Measurements from ENCODE around the gene GJB2.

GJB2 gene

DNA sequence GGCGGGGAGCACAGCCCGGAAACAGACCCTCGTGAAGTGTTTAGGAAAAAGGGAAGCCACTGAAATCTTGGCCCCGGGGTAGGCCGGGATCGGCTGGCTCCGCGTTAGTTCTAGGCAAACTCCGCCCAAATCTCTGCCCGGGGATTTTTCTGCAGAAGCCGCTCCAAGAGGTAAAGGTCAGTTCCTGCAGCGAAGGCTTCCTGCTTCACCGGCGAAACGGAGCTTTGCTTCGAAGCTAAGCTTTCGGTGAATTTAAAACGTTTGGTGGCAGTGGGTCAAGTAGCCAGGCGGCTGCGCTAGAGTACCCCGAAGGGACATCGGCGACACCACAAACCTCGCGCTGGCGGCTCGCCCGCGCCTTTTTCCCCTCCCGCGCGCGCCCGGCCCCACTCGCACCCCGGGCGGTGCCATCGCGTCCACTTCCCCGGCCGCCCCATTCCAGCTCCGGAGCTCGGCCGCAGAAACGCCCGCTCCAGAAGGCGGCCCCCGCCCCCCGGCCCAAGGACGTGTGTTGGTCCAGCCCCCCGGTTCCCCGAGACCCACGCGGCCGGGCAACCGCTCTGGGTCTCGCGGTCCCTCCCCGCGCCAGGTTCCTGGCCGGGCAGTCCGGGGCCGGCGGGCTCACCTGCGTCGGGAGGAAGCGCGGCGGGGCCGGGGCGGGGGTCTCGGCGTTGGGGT is 441 bp downstream of the GJB2 start:
- H3K9me3 ChIP-seq (ENCODE audit: control insufficient read depth, low read length), result no peaks in the 10 kb centered on the region
- no peak overlapping the region for H2BK5ac ChIP-seq (ENCODE audit: low read depth, low read length, poor library complexity, severe bottlenecking)
- H3K9ac ChIP-seq (ENCODE audit: low read length), result peak overlapping the region; percentile 61
- peak overlapping the region; percentile 64 to 79 for H3K4me3 ChIP-seq (ENCODE audit: insufficient read depth in 1 of 2, low read depth in 1 of 2, low read length in 2 of 2)
- H3K79me1 ChIP-seq (replicated peaks; ENCODE audit: low read length, poor library complexity, severe bottlenecking), result no peaks in the 10 kb centered on the region
- H3K18ac ChIP-seq (ENCODE audit: low read depth in 1 of 2, low read length in 2 of 2), result no peak overlapping the region
- H3K36me3 ChIP-seq (ENCODE audit: control insufficient read depth in 1 of 2, insufficient read depth in 2 of 2, low read depth in 1 of 2, low read length in 2 of 2), result peaks cover 0 to 5% of the 10 kb centered on the region in 2 experiments
- no peak overlapping the region for H2AFZ ChIP-seq (ENCODE audit: low read depth, low read length)
- peak overlapping the region; percentile 96 for H3K4me2 ChIP-seq (ENCODE audit: low read length, poor library complexity, severe bottlenecking)
- no peak overlapping the region for H2AK5ac ChIP-seq (ENCODE audit: low read length, severe bottlenecking)
- peaks cover 28% of the 10 kb centered on the region for H3K4me1 ChIP-seq (ENCODE audit: control insufficient read depth, insufficient read depth, low read depth, low read length)
- peak; percentile 24 for DNase-seq
- H2BK120ac ChIP-seq (ENCODE audit: low read depth, low read length), result no peak overlapping the region
- no peak overlapping the region for H2BK12ac ChIP-seq (ENCODE audit: low read length in 2 of 2)
- no peak overlapping the region for H2BK15ac ChIP-seq (ENCODE audit: low read depth, poor library complexity, severe bottlenecking)
- H3K14ac ChIP-seq (ENCODE audit: low read length in 2 of 2), result no peak overlapping the region
- no peak overlapping the region for H3K4ac ChIP-seq (ENCODE audit: low read depth in 1 of 2, low read length in 2 of 2)
- no peak overlapping the region for H4K91ac ChIP-seq (ENCODE audit: low read length)
- no peak overlapping the region for H3K27ac ChIP-seq (ENCODE audit: low read length, poor library complexity, severe bottlenecking)
- no peak overlapping the region for H3K23ac ChIP-seq (ENCODE audit: low read length in 2 of 2)
- no peak overlapping the region for H4K8ac ChIP-seq (ENCODE audit: low read length)
- H3K27me3 ChIP-seq (ENCODE audit: control insufficient read depth in 1 of 2, insufficient read depth in 1 of 2, low read length in 2 of 2), result peaks cover 31 to 32% of the 10 kb centered on the region in 2 experiments
- WGBS, result 2% methylated on average over 60 of the region's 73 CpGs

DNA sequence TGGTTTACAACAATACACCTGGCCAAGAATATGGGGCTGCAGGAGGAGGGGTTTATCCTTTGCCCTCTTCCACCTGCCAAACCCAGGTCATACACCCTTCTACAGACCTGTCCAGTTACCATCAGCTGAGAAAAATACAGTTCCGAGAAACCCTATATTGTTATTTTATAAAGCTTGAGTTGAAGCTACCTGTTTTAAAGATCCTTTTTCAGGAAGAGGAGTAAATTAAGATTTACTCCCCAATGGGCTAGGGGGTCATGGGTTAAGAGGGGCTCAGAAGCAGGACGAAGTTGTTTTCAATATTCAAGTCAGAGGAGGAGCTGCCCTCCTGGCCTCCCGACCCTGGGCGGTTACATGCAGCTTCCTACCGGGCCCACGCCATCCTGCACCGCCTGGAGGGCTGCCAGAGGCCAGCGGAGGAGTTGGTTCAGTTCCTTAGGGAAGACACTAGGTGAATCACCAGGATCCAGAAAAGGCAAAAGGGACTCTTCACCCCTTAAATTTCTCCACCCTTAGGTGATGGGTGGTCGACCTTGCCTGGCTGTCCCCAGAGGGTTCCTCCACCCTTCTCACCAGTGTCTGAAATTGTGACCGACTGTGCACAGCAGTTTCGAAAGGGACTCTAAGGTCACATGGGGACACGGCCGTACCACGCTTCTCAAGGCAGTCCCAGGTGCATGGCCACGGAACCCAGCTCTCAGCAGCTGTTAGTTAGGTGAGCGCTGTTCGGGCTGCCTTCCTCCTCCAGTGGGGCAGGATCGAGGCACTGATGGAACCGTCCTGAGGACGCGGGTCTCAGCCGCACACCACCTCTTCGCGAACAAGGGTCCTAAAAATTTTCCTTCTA is 1.2 kb downstream of the GJB2 start:
- H3K79me1 ChIP-seq (replicated peaks; ENCODE audit: low read length, poor library complexity, severe bottlenecking), result no peaks in the 10 kb centered on the region
- H2AK5ac ChIP-seq (ENCODE audit: low read length, severe bottlenecking), result no peak overlapping the region
- H3K9ac ChIP-seq (ENCODE audit: low read length), result peak overlapping the region; percentile 61
- H3K4ac ChIP-seq (ENCODE audit: low read depth in 1 of 2, low read length in 2 of 2), result no peak overlapping the region
- H3K27me3 ChIP-seq (ENCODE audit: control insufficient read depth in 1 of 2, insufficient read depth in 1 of 2, low read length in 2 of 2), result peaks cover 27 to 32% of the 10 kb centered on the region in 2 experiments
- peak overlapping the region in 1 of 2 experiments; percentile 63 for H3K23ac ChIP-seq (ENCODE audit: low read length in 2 of 2)
- no peak overlapping the region for H2BK5ac ChIP-seq (ENCODE audit: low read depth, low read length, poor library complexity, severe bottlenecking)
- no peak overlapping the region for H3K14ac ChIP-seq (ENCODE audit: low read length in 2 of 2)
- H3K9me3 ChIP-seq (ENCODE audit: control insufficient read depth, low read length), result no peaks in the 10 kb centered on the region
- H3K4me3 ChIP-seq (ENCODE audit: insufficient read depth in 1 of 2, low read depth in 1 of 2, low read length in 2 of 2), result peak overlapping the region; percentile 64 to 79
- no peak overlapping the region for H3K18ac ChIP-seq (ENCODE audit: low read depth in 1 of 2, low read length in 2 of 2)
- 40% methylated on average over 23 of the region's 24 CpGs for whole genome bisulfite sequencing
- H3K4me2 ChIP-seq (ENCODE audit: low read length, poor library complexity, severe bottlenecking), result peak overlapping the region; percentile 96
- H4K8ac ChIP-seq (ENCODE audit: low read length), result no peak overlapping the region
- no peak overlapping the region for H4K91ac ChIP-seq (ENCODE audit: low read length)
- H2BK120ac ChIP-seq (ENCODE audit: low read depth, low read length), result no peak overlapping the region
- no peak overlapping the region for H2BK12ac ChIP-seq (ENCODE audit: low read length in 2 of 2)
- no peak overlapping the region for H2BK15ac ChIP-seq (ENCODE audit: low read depth, poor library complexity, severe bottlenecking)
- no peak overlapping the region for H3K27ac ChIP-seq (ENCODE audit: low read length, poor library complexity, severe bottlenecking)
- H2AFZ ChIP-seq (ENCODE audit: low read depth, low read length), result no peak overlapping the region
- peaks cover 0 to 5% of the 10 kb centered on the region in 2 experiments for H3K36me3 ChIP-seq (ENCODE audit: control insufficient read depth in 1 of 2, insufficient read depth in 2 of 2, low read depth in 1 of 2, low read length in 2 of 2)
- no peak for DNase-seq
- H3K4me1 ChIP-seq (ENCODE audit: control insufficient read depth, insufficient read depth, low read depth, low read length), result peaks cover 28% of the 10 kb centered on the region

DNA sequence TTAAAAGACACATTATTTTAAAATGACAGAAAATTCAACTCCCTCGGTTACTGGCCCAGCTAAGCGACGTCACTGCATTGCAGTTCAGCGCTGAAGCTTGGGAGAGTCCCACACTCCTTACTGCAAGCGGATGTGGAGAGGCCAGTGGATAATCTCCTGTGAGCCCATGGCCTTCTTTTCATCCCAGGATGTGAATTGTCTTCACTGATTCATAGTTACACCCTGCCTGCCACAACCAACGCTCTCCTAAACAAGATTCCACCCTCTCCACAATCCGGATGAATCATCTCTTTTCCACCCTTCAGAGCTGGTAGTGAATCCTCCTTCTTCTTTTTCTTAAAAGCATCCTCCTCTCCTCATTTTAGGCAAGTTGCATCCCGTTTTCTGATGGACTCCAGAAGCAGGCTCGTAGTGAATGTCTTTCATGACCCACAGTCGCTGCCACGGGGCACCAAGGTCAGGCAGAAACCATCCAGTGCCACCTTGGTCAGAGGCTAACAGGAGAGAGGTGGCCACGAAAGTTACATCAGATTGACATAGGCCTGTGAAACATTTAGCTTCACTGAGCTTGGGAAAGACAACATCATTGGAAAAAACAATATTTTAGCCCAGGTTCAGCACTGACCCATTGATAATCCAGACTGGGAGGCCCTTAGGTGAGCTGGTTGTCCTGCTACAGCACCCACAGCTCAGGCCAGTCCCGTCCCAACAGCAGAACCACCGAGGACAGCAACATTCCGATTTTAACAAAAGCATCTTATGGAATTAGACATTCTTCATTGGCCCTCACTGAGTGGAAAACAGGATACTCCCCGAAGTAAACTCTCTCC is 2.0 kb downstream of the GJB2 start:
- Histone ChIP-seq H2BK5ac (ENCODE audit: low read depth, low read length, poor library complexity, severe bottlenecking) (no peak overlapping the region), H2AK5ac (ENCODE audit: low read length, severe bottlenecking) (peak overlapping the region; percentile 63), H3K4me3 (ENCODE audit: insufficient read depth in 1 of 2, low read depth in 1 of 2, low read length in 2 of 2) (no peak overlapping the region), H3K18ac (ENCODE audit: low read depth in 1 of 2, low read length in 2 of 2) (no peak overlapping the region), H2BK15ac (ENCODE audit: low read depth, poor library complexity, severe bottlenecking) (no peak overlapping the region), H4K8ac (ENCODE audit: low read length) (no peak overlapping the region), H3K79me1 (replicated peaks; ENCODE audit: low read length, poor library complexity, severe bottlenecking) (no peaks in the 10 kb centered on the region), H2AFZ (ENCODE audit: low read depth, low read length) (no peak overlapping the region), H3K4me1 (ENCODE audit: control insufficient read depth, insufficient read depth, low read depth, low read length) (peaks cover 28% of the 10 kb centered on the region), H3K36me3 (ENCODE audit: control insufficient read depth in 1 of 2, insufficient read depth in 2 of 2, low read depth in 1 of 2, low read length in 2 of 2) (peaks cover 0 to 5% of the 10 kb centered on the region in 2 experiments), H3K27ac (ENCODE audit: low read length, poor library complexity, severe bottlenecking) (peak overlapping the region; percentile 50), H2BK120ac (ENCODE audit: low read depth, low read length) (no peak overlapping the region), H3K27me3 (ENCODE audit: control insufficient read depth in 1 of 2, insufficient read depth in 1 of 2, low read length in 2 of 2) (peaks cover 24 to 27% of the 10 kb centered on the region in 2 experiments), H3K4ac (ENCODE audit: low read depth in 1 of 2, low read length in 2 of 2) (no peak overlapping the region), H3K14ac (ENCODE audit: low read length in 2 of 2) (no peak overlapping the region), H2BK12ac (ENCODE audit: low read length in 2 of 2) (no peak overlapping the region), H3K9ac (ENCODE audit: low read length) (peak overlapping the region; percentile 35), H4K91ac (ENCODE audit: low read length) (no peak overlapping the region), H3K9me3 (ENCODE audit: control insufficient read depth, low read length) (no peaks in the 10 kb centered on the region), H3K4me2 (ENCODE audit: low read length, poor library complexity, severe bottlenecking) (no peak overlapping the region), H3K23ac (ENCODE audit: low read length in 2 of 2) (no peak overlapping the region)
- peak; percentile 77 for DNase-seq
- WGBS, result 71% methylated on average over 16 of the region's 16 CpGs
